HG02943 (cell line): ENCODE data around the gene PALM3.

Experiments used
- ATAC-seq: cut with Tn5 transposase; IDR thresholded peaks from one replicate; pipeline ENCODE4 v1.9.1; 2021; ENCODE audit warnings: mild to moderate bottlenecking, low read depth, moderate library complexity; ENCODE audit not compliant: unreplicated experiment

The PALM3 gene

DNA sequence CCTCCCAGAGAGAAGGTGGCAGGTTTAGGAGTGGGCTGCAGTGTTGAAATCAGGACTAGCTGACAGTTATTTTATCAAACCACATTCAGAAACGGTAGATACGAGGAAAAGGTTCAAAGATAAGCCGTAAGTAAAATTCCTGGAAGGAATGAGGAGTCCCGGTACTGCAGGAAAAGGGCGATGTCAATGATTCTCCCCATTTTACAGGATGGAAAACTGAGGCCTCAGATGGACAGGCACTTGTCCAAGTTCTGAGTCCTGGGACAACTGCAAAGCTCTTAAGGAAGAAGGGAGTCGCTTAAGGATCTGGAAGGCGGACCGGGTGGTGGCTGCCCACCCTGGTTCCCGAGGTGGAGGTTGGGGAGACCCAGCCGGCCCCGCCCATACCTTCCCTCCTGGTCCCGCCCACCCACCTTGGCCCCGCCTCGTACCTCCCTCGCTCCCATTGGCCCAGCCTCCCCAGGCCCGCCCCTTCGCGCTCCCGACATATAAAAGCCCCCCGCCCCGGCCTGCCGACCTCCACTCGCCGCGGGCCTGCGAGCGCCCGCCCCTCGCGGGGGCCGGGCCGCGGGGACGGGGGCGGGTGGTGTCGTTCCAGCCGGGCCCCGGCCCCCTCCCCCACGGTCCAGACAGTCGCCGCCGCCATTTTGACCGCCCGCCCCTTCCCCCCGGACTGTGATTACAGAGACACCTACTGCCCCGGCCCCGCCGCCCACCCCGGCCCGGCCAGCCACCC lies 56.4 kb downstream of the PALM3 start:
- ATAC-seq = peak; percentile 27

DNA sequence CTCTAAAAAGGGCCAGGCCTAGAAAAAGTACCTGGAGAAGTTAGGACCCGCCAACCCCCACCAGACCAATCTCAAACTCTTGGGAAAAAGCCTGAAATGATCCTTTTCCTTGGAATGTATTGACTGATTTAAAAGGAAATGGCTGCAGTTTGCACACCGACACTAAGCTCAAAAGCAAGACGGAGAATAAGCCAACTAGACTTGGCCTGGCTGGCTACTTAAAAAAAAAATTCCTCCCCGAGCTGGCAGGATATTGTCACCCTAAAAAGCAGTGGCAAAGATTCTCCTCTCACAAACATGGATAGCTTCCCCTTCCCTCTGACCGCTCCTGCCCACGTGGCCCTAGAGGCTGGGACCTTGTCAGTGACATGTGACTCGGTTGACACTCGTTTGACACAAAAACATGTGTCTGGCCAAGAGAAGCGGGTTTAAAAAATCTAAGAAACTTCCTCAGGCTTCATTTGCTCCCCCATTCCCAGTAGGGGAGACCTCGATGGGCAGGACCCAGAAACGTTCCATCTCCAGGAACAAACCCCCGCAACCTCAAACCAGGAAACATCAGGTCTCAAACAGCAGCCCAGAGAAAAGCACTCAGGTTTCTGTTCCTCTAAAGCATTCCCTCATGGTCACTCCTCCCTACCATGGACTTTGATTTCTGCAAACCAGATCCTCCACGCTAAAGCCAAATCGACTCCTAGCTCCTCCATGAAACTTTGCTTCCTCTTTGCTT lies 57.1 kb downstream of the PALM3 start:
- no peak for ATAC-seq
